NCI-H146 (cell line): ENCODE measurements around the gene NUBPL.
"Not testable (repeated sequence)": the region's sequence is repeated elsewhere in the genome, so short reads cannot be mapped to it uniquely, and the experiment has no call there.

ENCODE experiments used
- DNase-seq: peaks from one replicate; lab custom pipeline; 2025; lab: John Stamatoyannopoulos, UW

The NUBPL gene

GRCh38 chr14:31879661-31880348 lies 318.6 kb downstream of the NUBPL start:
- DNase-seq, result no peak

GRCh38 chr14:31880935-31881334 lies 319.7 kb downstream of the NUBPL start:
- DNase-seq, result no peak

- DNase-seq, result no peak
These were observed 320.5 kb downstream of the NUBPL start for GRCh38 chr14:31881531-31882310.

DNA sequence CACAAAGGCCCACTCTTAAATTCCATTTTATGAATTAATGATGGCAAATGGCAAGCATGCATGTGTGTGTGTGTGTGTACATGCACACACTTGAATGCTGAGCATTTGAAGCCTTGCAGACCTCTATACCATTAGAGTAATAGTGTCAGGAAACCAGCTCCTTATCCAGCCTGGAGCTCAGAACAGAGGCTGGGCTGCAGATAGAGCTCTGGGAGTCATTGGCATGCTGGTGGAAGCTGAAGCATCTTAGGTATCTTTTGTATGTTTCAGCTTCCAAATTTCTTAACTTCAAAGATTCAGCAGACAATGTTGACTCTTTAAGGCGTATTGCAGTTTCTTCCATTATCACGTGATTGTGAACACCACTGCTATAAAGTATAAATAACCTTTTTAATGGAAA lies 323.0 kb downstream of the NUBPL start:
- DNase-seq, result no peak

- DNase-seq, result no peak
These were observed 323.7 kb downstream of the NUBPL start for GRCh38 chr14:31884776-31885379.

DNA sequence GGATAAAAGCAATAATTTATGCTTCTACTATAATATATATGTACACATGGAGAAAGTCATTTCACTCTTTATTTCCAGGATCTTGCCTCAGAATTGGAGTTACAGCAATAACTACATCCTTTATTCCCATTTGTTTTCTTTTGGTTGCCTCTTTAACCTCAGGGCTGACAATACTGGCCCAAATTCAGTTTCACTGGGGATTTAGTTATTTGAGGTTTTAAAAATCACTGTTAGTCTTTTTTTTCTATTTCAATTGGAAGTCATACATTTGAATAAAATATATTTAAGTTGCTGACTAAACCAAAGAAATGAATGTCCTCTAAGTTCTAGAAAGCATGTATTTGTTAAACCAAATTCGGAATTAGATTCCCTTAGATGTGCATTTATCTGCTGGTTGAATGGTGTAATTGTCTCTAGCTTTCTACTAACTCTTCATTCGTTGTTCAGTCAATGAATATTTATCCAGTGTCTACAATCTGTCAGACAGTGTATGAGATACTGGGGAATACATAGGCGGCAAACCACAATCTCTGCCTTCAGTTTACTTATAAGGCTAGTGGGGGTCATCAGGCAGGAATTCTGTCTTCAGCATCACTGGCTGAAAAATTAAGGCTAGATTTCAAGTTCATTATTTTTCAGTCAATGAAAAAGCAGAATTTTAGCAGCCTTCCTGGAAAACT lies 325.1 kb downstream of the NUBPL start:
- no peak for DNase-seq

DNA sequence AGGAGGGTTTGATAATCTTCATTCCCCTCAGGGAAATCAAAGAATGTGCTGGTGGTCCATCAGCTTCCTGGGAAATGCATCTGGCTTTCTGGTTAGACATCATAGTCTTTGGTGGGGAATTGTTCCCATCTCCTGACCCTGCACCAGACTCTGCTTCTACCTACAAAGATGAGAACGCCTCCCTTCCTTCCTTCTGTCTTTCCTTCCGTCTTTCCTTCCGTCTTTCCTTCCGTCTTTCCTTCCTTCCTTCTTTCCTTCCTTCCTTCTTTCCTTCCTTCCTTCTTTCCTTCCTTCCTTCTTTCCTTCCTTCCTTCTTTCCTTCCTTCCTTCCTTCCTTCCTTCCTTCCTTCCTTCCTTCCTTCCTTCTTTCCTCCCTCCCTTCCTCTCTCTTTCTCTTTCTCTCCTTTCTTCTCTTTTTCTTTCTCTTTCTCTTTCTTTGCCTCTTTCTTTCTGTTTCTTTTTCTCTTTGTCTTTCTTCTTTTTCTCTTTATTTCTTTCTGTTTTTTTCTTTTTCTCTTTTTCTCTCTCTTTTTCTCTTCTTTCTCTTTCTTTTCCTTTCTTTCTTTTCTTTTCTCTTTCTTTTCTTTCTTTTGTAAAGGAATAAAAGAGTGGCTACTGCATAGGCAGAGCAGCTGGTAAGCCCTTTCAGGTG lies 326.9 kb downstream of the NUBPL start:
- no peak for DNase-seq

GRCh38 chr14:31889297-31889696 lies 328.1 kb downstream of the NUBPL start:
- no peak for DNase-seq

GRCh38 chr14:31890202-31890601 lies 329.0 kb downstream of the NUBPL start:
- DNase-seq, result not testable (repeated sequence)

DNA sequence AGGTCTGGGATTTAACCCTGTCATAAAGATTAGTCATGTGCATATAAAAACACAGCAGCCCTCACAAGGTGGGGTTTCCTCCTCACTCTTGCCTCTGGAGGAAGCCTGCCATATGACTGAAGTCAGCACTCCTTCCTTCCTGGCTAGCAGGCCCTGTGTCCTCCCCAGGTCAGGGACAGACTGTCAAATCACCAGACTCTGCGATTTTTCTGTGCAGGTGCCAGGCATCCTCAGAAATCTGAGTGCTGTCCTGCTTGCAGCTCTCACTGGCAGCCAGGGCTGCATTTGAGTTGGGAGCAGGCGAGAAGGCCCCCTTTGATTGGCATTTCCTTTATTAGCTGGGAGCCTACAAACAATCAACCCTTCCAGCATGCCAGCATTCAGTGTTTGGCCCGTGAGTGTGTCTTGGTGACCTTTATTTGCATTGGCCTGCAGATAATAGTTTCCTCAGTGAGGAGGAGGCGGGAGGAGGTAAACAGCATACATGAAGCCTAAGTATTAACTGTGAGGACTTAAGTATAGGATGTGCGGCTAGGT lies 332.1 kb downstream of the NUBPL start:
- DNase-seq, result peak; percentile 34

- no peak for DNase-seq
These were observed 333.1 kb downstream of the NUBPL start for GRCh38 chr14:31894351-31894750.

- DNase-seq, result peak; percentile 21
These were observed 334.0 kb downstream of the NUBPL start for GRCh38 chr14:31895206-31895605.

- no peak for DNase-seq
These were observed 334.4 kb downstream of the NUBPL start for GRCh38 chr14:31895646-31896045.

- peak; percentile 7 for DNase-seq
These were observed 336.5 kb downstream of the NUBPL start for GRCh38 chr14:31897581-31898186.

GRCh38 chr14:31898838-31899528 lies 337.8 kb downstream of the NUBPL start:
- no peak for DNase-seq

DNA sequence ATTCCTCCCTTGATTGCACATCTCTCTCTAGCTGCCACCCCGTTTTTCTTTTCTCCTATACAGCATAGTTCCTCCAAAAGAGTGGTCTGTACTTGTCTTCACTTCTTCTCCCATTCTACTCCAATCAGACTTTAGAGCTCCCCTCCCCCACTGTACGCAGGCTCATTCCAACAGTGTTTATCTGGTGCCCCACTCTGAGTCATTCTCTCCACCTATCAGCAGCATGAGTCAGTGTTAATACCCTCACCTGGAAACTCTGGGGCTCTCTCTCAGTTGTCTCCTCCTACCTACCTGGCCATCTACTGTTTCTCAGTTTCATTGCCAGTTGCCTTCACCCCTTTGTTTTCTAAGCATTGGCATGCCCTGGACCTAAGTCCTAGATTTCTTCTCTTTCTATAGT lies 340.8 kb downstream of the NUBPL start:
- DNase-seq, result no peak

GRCh38 chr14:31902945-31903646 lies 341.9 kb downstream of the NUBPL start:
- DNase-seq, result no peak

DNA sequence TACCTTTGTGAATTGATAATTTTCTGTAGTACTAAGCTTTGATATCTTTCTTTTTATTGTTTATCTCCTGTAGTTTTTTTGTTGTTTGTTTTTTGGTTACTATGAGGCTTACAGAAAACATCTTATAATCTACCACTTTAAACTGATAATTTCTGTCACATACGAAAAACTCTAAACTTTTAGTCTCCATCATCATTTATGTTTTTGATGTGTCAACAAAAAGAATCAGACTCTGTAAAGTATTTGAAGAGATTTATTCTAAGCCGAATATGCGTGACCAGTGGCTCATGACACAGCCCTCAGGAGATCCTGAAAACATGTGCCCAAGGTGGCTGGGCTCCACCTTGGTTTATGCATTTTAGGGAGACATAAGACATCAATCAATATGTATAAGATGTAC lies 348.8 kb downstream of the NUBPL start:
- DNase-seq, result no peak
